Stimulated activated CD8-positive, alpha-beta memory T cell treated with anti-CD3 and anti-CD28 coated beads, Interleukin-12 subunit alpha, Interleukin-12 subunit beta, amount 100 ng/mL, for 1 hour (primary cell): Measurements from ENCODE around the gene CYP26B1.

Experiments used
- DNase-seq: peaks from one replicate; pipeline ENCODE4 v3.0.0-alpha.2; 2020; ENCODE audit warnings: low read depth

The CYP26B1 gene

GRCh38 chr2:72129681-72130340 is 17.9 kb downstream of the CYP26B1 start:
- no peak for DNase-seq

DNA sequence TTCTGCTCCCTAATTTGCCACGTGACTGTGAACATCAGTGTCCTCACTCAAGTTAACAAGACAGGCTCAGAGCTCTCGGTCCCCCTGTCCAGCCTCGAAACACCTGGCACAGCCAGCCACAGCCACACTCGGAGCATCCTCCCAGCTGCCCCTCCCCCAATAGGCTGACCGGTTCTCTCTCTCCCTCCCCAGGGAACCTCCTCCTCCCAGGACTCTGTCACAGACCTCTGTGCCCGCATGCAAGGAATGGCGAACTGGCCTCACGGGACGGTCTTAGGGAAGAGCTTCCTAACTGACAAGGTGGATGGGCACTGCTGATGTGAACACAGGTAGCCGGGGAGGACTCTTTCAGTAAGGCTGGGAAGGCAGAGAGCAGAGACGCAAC is 18.8 kb downstream of the CYP26B1 start:
- no peak for DNase-seq

GRCh38 chr2:72128059-72128842 is 19.4 kb downstream of the CYP26B1 start:
- DNase-seq, result no peak

DNA sequence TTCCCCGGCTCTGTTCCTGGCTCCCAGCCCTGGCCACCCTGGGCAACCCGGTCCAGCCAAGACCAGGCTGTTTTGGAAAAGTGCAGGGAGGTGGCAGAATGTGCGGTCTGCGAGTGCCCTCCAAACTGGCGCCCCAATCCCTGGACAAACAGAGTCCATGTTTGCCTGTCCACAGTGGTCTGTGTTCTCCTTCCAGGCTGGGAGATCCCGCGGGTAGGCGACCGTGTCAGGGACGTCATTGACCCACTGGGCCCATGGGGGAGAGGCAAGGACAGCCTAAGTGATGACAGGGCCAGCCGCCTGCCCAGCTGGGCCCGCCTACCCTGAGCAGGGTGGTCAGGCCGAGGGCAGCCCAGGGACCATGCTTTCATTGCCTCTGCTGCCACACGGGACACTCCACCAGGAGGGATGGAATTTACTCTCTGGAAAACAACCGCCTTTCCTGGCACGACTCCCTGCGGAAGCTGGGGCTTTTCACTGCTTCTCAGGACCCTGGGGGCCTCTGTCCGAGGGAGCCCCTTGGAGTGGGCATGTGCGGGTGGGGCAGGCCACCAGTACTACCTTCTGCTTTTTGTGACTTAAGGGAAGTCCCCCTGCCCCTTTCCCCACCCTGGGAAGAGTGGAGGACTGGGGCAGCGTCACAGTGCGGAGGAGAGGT is 20.1 kb downstream of the CYP26B1 start:
- DNase-seq, result no peak

GRCh38 chr2:72126186-72127100 is 21.2 kb downstream of the CYP26B1 start:
- no peak for DNase-seq

DNA sequence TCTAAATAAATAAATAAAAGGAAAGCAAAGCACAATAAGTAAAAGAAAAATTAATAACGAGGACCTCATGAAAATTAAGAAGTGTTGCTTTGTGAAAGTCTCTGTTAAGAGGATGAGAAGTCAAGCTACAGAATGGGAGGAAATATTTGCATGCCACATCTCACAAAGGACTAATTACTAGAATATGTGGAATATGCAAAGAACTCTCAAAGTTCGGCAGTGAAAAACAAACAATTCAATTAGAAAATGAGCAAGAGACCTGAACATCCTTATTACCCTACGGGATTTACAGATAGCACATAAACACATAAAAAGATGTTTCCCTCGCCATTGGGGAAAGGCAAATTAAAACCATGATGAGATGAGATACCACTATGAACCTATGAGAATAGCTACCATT is 23.3 kb downstream of the CYP26B1 start:
- no peak for DNase-seq

GRCh38 chr2:72121153-72121552 is 26.5 kb downstream of the CYP26B1 start:
- DNase-seq, result no peak

DNA sequence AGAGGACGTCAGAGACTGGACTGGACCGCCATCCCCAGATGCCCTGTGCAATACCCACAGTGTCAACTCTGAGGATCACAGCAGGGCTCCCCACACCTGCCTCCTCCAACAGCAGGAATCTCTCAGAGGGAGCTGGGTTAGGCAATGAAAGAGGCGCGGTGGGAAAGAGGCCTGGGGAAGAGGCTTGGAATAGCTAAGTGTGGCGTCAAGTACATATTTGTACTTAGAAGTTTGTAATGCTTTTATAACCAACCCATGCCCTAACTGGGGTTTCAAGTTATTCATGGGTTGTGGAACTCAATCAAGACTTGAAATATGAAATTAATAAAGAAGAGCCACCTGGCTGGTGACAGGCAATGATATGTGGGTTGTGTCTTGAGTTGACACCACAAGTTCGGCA is 28.7 kb downstream of the CYP26B1 start:
- DNase-seq, result no peak

DNA sequence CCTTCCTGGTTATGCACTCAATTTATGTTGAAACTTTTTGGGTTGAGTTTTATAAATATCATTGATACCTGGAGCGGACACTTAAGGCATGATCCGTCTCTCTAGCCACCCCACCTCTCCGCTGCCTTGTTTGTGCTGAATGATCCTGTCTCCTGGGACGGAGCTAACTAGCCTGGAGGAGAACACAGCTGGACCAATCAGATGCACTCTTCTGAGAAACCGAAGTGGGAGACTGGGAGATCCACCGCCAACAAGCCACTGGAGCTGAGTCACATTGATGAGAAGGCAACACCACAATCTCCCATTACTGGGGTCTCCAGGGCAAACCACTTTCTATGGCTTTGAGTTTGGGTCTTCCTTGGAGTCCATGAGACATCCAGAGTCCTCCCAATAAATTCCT is 29.3 kb downstream of the CYP26B1 start:
- no peak for DNase-seq

DNA sequence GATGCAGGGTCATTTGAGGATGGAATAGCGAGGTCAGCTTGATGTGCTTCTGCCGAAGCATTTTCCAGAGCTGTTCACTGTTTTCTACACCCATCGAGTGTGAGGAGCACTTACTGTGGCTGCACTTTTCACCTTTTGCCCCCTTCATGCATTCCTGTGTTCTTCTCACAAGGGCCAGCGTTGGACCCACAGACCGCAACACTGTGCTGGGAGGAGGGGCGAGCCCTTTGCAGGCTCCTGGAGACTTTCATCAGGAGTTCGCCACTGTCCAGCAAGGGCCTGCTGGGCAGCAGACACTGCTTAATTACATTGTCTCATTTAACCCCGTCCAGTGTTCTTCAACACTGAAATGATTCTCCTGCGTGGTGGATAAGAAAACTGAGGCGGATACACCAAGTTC is 29.9 kb downstream of the CYP26B1 start:
- no peak for DNase-seq

DNA sequence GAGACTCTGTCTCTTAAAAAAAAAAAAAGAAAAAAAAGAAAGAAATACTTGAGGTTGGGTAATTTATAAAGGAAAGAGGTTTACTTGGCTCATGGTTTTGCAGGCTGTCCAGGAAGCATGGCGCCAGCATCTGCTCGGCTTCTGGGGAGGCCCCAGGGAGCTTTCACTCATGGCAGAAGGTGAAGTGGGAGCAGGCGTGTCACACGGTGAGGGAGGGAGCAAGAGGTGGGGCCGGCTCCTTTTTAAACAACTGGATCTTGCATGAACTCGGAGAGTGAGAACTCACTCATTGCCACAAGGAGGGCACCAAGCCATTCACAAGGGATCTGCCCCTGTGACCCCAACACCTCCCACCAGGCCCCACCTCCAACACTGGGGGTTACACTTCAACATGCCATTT is 30.6 kb downstream of the CYP26B1 start:
- DNase-seq, result no peak

DNA sequence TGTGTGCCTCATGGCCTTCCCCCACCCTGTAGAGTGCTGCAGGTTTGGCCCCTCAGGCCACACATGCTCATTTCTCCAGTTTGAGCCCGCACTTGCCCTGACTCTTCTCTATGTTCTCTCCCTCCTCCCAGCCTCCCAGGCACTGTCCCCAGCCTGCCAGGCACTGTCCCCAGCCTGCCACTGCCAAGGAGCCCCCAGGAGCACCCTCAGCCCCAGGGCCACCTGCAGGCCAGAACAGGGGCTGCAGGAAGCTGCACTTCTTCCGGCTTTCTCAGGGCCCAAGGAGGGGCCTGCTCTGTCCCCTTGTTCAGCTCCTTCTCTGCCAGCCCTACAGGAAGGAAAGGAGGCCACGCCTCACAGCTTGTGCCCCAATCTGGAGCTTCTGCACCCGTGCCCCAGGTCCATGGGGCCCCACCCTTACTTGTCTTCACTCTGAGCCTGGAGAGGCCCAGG is 31.6 kb downstream of the CYP26B1 start:
- no peak for DNase-seq

DNA sequence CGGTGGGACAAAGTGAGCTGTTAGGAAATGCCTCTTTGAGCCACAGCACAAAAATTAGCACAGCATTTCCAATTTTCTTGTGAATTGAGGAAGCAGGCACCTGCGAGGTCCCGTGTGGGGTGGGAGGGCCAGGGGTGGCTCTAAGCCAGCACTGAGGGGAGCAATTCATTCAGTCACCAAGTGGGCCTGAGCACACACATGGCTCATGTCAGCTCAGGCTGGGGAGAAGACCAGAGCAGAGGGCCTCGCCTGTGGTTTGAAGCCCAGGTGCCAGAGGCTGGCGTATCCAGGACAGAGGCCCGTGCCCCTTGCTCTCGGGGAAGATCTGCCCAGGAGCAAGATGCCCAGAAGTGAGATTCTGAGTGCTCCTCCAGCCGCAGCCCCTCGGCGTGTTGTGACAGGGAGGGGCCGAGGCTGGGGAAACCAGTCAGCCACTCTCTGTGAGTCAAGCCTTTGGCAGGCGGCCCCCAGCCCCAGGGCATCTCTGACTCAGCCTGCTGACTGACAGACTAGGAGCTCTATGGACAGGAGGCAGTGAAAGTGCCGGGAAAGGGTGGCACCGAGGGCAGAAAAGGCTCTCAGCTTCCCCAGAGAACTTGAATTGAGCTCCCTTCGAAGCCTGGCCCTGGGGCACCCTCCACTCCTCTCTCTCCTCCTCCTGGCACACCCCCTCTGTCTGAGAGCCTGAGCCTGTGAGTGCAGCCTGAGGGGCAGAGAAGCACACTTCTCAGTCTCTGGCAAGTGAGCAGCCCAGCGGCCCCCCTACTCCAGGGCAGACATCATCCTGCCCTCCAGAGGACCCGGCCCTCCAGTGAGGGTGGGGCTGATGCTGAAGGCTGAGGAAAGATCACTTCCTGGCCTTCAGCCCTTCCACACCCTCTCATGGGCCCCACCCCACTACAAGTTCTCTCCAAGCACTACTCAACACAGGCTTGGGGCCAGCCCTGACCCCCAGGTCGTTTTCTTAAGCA is 32.3 kb downstream of the CYP26B1 start:
- no peak for DNase-seq

- DNase-seq, result no peak
Measured at GRCh38 chr2:72114693-72115051, 33.0 kb downstream of the CYP26B1 start.

- DNase-seq, result no peak
Measured at GRCh38 chr2:72113847-72114692, 33.6 kb downstream of the CYP26B1 start.

DNA sequence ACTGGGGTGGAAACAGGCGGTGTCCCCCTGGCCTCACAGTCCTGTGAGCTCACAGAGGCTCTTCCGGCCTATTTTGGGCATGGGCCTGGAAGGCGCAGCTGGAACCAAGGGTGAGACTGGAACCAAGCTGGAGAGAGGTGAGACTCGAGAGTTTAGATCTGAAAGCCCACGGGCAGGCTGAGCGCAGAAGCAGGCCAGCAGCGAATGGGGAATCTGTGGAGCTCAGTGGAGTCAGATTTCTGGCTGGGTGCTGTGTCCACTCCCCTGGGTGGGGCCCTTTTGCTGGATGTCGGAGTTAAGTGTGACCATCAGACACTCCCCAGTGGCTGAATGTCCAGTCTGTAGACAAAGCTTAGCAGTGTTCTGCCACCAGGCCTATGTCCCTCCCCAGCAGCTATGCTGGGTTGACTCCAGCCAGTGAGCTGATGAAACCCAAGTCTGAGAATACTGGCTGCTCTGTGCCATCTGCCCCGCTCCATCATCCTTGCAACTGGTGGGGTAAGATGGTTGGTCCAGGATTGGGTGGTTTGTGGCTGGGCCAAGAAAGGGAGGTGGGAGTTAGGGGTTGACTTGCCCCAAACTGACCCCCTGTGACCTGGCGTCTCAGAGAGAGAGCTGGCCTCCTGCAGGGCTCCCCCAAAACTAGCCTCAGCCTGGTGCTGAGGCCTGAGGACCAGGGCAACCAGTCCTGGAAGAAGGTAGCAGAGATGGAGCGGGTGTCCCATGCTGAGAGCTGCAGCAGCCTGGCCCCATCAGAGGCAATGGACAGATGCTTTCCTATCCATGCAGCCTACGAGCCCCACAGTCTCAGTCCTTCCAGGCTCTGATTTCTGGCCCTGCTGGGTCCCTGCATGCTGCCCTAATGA is 34.4 kb downstream of the CYP26B1 start:
- no peak for DNase-seq

- no peak for DNase-seq
Measured at GRCh38 chr2:72112401-72112800, 35.3 kb downstream of the CYP26B1 start.

DNA sequence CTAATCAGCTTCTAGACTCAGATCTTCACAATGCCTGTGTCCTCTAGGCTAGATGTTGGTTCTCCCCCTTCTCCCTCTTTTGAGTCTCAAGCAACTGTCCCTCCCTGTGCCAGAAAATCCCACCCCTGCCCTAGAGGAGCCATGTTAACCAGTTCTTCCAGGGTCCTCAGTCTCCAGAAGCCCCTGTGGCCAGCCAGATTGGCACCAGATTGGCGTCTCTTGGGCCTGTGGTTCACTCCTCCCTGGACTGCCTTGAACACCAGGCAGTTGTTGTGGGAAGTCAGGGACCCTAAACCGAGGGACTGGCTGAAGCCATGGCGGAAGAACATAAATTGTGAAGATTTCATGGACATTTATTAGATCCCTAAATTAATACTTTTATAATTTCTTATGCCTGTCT is 36.6 kb downstream of the CYP26B1 start:
- DNase-seq, result no peak

DNA sequence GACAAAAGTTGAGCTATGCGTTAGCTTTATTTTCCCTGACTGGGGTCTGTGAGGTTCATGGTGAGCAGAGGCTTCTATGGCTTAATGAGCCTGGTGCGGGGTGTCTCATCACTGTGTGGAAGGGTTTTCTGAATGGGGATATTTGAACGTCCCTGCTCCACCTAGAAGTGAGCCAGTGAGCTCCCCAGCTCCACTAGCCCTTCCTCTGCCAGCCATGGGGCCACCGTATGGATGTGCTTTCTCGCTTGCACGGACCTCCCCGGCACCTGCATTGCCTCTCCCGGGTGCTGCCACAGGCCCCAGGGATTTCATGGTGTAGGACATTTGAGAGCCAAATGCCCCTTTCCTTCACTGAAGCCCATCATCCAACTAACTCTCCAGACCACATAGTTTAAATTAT is 37.8 kb downstream of the CYP26B1 start:
- no peak for DNase-seq
